ENCODE data around the gene CADPS2.

The CADPS2 gene

DNA sequence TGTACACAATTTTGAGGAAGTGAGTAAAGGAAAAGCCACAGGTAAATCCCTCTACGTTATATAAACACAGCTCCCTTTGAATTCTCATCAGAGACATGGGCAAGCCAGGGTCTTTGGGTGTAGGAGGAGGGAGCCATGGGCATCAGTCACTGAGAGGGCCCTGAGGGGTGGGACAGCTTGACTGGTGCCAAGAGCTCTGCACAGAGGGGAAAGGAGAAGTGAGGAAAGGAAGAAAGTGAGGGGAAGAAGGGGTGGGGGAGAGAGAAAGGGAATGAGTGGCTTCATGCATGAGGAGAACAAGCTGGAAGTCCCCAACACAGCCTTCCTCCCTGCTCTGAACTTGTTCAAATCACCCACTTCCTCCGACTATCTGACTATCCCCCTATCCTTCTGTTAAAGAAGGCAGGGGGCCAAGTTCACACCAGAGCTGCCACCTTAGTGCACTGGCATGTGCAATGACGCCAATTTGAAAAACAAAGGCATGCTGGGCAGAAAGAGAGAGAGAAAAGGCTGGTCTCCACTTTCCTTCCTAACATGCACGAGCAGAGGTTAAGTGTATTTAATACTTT lies 167.2 kb downstream of the CADPS2 start:
- no peak overlapping the region for H3K9ac ChIP-seq (ENCODE audit: low read depth, low read length, poor library complexity)
- H3K9me3 ChIP-seq (replicated peaks in 1 of 2; ENCODE audit: control insufficient read depth in 2 of 2, insufficient read depth in 1 of 2, low read depth in 1 of 2, low read length in 2 of 2): no peaks in the 10 kb centered on the region
- H2BK15ac ChIP-seq (ENCODE audit: low read length): no peak overlapping the region
- H3K4ac ChIP-seq (ENCODE audit: low read length): no peak overlapping the region
- no CpG with 5 or more reads among the region's 4 CpGs for WGBS, 2 donors (ENCODE audit: extremely low coverage in 2 of 2, insufficient read length in 2 of 2, insufficient replicate concordance in 1 of 2)
- no peaks in the 10 kb centered on the region for H3K27me3 ChIP-seq (ENCODE audit: control insufficient read depth in 3 of 3, insufficient read depth in 3 of 3, low read depth in 1 of 3, low read length in 3 of 3)
- no peak overlapping the region for H3K14ac ChIP-seq (ENCODE audit: low read length)
- H3K23ac ChIP-seq (ENCODE audit: low read depth, low read length, poor library complexity): no peak overlapping the region
- no peak for DNase-seq (ENCODE audit: low spot score)
- H2BK5ac ChIP-seq (ENCODE audit: low read length): no peak overlapping the region
- no peak overlapping the region for H3K27ac ChIP-seq (replicated peaks; ENCODE audit: low read length)
- H4K91ac ChIP-seq (ENCODE audit: low read depth, low read length, poor library complexity): no peak overlapping the region
- no peak overlapping the region for H2AFZ ChIP-seq (ENCODE audit: low read length)
- H3K36me3 ChIP-seq (replicated peaks in 1 of 2; ENCODE audit: control insufficient read depth in 2 of 2, insufficient read depth in 2 of 2, low read length in 2 of 2): no peaks in the 10 kb centered on the region
- H2BK120ac ChIP-seq (ENCODE audit: low read depth, low read length): no peak overlapping the region
- H2BK12ac ChIP-seq (ENCODE audit: low read length): no peak overlapping the region
- H3K18ac ChIP-seq (ENCODE audit: low read length): no peak overlapping the region
- H4K8ac ChIP-seq (ENCODE audit: low read depth, low read length): no peak overlapping the region
- peaks cover 0 to 3% of the 10 kb centered on the region in 2 donors for H3K4me1 ChIP-seq (ENCODE audit: control insufficient read depth in 2 of 2, insufficient read depth in 1 of 2, low read depth in 1 of 2, low read length in 2 of 2)
- H3K4me3 ChIP-seq (ENCODE audit: low read length in 2 of 2): no peak overlapping the region
- H3K4me2 ChIP-seq (ENCODE audit: insufficient read depth, low read length, poor library complexity, severe bottlenecking): no peak overlapping the region
- no peak overlapping the region for H2AK5ac ChIP-seq (ENCODE audit: low read depth, low read length)
- H3K79me1 ChIP-seq (ENCODE audit: low read depth, low read length): no peaks in the 10 kb centered on the region

DNA sequence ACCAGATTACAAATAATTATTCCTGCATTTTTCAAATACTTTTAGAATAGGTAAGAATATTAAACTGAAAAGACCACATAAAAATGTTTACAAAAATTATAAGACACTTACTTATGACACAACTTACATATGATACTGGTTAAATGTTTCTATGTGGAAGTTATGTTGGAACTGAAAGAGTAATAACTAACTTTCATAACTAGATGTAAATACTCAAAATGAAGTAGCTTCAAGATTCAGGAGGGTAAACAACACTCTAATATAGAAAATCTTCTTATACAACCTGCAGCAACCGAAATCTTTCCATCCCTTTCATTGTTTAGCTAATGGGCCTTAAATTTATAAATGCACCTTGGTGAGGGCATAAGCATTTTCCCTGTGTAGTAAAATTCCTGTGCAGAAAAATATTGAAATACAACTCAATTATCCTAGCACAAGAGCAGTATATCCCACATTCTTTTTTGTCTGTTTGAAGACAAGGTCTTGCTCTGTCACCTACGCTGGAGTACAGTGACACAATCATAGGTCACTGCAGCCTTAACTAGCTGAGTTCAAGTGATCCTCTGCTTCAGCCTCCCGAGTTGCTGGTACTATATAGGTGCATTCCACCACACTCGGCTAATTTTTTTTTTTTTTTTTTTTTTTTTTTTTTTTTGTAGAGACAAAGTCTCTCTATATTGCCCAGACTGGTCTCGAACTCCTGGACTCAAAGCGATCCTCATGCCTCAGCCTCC lies 168.7 kb downstream of the CADPS2 start:
- H2AFZ ChIP-seq (ENCODE audit: low read length): no peak overlapping the region
- WGBS, 2 donors (ENCODE audit: extremely low coverage in 2 of 2, insufficient read length in 2 of 2, insufficient replicate concordance in 1 of 2): no CpG with 5 or more reads among the region's 6 CpGs

DNA sequence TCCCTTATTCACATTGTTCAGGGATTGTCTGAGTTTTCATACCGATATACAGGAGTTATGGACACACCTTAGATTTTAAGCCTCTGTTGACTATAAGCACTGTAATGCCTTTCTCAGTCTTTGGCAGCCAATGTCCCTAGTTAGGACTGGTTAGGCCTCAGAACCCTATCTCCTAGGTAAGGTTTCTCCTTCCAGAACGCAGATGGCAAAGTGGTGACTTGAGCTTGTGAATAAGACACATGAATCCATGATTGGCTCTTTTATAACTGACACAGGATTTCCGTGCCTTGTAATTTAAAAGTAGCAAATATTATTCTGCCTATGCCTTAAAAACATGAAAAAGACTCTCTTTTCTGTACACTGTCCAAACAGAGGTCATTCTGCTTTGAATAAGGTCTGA lies 171.1 kb downstream of the CADPS2 start:
- no peak overlapping the region for H2BK15ac ChIP-seq (ENCODE audit: low read length)
- H2BK120ac ChIP-seq (ENCODE audit: low read depth, low read length): no peak overlapping the region
- H3K18ac ChIP-seq (ENCODE audit: low read length): no peak overlapping the region
- no peak overlapping the region for H3K9ac ChIP-seq (ENCODE audit: low read depth, low read length, poor library complexity)
- H3K4me3 ChIP-seq (ENCODE audit: low read length in 2 of 2): no peak overlapping the region
- no peak overlapping the region for H2BK5ac ChIP-seq (ENCODE audit: low read length)
- H2AK5ac ChIP-seq (ENCODE audit: low read depth, low read length): no peak overlapping the region
- no peak overlapping the region for H3K14ac ChIP-seq (ENCODE audit: low read length)
- H3K27me3 ChIP-seq (ENCODE audit: control insufficient read depth in 3 of 3, insufficient read depth in 3 of 3, low read depth in 1 of 3, low read length in 3 of 3): no peaks in the 10 kb centered on the region
- no peak overlapping the region for H3K4ac ChIP-seq (ENCODE audit: low read length)
- H3K23ac ChIP-seq (ENCODE audit: low read depth, low read length, poor library complexity): no peak overlapping the region
- no peak overlapping the region for H4K91ac ChIP-seq (ENCODE audit: low read depth, low read length, poor library complexity)
- H3K36me3 ChIP-seq (replicated peaks in 1 of 2; ENCODE audit: control insufficient read depth in 2 of 2, insufficient read depth in 2 of 2, low read length in 2 of 2): no peaks in the 10 kb centered on the region
- H3K27ac ChIP-seq (replicated peaks; ENCODE audit: low read length): no peak overlapping the region
- H2AFZ ChIP-seq (ENCODE audit: low read length): no peak overlapping the region
- H2BK12ac ChIP-seq (ENCODE audit: low read length): no peak overlapping the region
- no peaks in the 10 kb centered on the region for H3K79me1 ChIP-seq (ENCODE audit: low read depth, low read length)
- no peaks in the 10 kb centered on the region for H3K9me3 ChIP-seq (replicated peaks in 1 of 2; ENCODE audit: control insufficient read depth in 2 of 2, insufficient read depth in 1 of 2, low read depth in 1 of 2, low read length in 2 of 2)
- no peak overlapping the region for H4K8ac ChIP-seq (ENCODE audit: low read depth, low read length)
- H3K4me1 ChIP-seq (ENCODE audit: control insufficient read depth in 2 of 2, insufficient read depth in 1 of 2, low read depth in 1 of 2, low read length in 2 of 2): peaks cover 0 to 3% of the 10 kb centered on the region in 2 donors
- no peak overlapping the region for H3K4me2 ChIP-seq (ENCODE audit: insufficient read depth, low read length, poor library complexity, severe bottlenecking)
- no peak for DNase-seq (ENCODE audit: low spot score)
- no CpG with 5 or more reads among the region's 3 CpGs for WGBS, 2 donors (ENCODE audit: extremely low coverage in 2 of 2, insufficient read length in 2 of 2, insufficient replicate concordance in 1 of 2)

More for the DNA sequence above, 168.7 kb downstream of the CADPS2 start:
- Histone ChIP-seq H2AK5ac (ENCODE audit: low read depth, low read length) (no peak overlapping the region), H3K79me1 (ENCODE audit: low read depth, low read length) (no peaks in the 10 kb centered on the region), H2BK15ac (ENCODE audit: low read length) (no peak overlapping the region), H4K8ac (ENCODE audit: low read depth, low read length) (no peak overlapping the region), H3K9me3 (replicated peaks in 1 of 2; ENCODE audit: control insufficient read depth in 2 of 2, insufficient read depth in 1 of 2, low read depth in 1 of 2, low read length in 2 of 2) (no peaks in the 10 kb centered on the region), H3K4me3 (ENCODE audit: low read length in 2 of 2) (no peak overlapping the region), H4K91ac (ENCODE audit: low read depth, low read length, poor library complexity) (no peak overlapping the region), H3K4ac (ENCODE audit: low read length) (no peak overlapping the region), H3K36me3 (replicated peaks in 1 of 2; ENCODE audit: control insufficient read depth in 2 of 2, insufficient read depth in 2 of 2, low read length in 2 of 2) (no peaks in the 10 kb centered on the region), H3K4me2 (ENCODE audit: insufficient read depth, low read length, poor library complexity, severe bottlenecking) (no peak overlapping the region), H3K27ac (replicated peaks; ENCODE audit: low read length) (no peak overlapping the region), H3K18ac (ENCODE audit: low read length) (no peak overlapping the region), H3K23ac (ENCODE audit: low read depth, low read length, poor library complexity) (no peak overlapping the region), H3K27me3 (ENCODE audit: control insufficient read depth in 3 of 3, insufficient read depth in 3 of 3, low read depth in 1 of 3, low read length in 3 of 3) (no peaks in the 10 kb centered on the region), H2BK5ac (ENCODE audit: low read length) (no peak overlapping the region), H2BK120ac (ENCODE audit: low read depth, low read length) (no peak overlapping the region), H2BK12ac (ENCODE audit: low read length) (no peak overlapping the region), H3K9ac (ENCODE audit: low read depth, low read length, poor library complexity) (no peak overlapping the region), H3K14ac (ENCODE audit: low read length) (no peak overlapping the region), H3K4me1 (ENCODE audit: control insufficient read depth in 2 of 2, insufficient read depth in 1 of 2, low read depth in 1 of 2, low read length in 2 of 2) (peaks cover 0 to 3% of the 10 kb centered on the region in 2 donors)
- no peak for DNase-seq (ENCODE audit: low spot score)

DNA sequence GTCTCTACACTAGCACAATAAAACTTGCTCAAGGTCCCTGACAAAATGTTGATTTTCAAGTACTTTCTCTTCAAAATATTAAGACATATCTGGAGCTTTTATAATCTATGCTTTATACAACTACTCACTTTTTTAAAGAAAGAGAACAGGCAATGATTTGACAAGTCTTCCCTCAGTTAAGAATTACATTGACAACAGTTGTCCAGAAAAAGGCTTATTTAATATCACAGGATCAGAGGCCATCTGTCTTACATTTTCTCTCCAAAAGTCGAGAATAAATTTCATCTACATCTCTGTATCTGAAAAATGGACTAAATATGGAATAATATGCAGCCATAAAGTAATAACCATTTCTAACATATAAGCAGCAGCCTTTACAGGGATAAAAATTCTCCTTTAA lies 175.3 kb downstream of the CADPS2 start:
- Histone ChIP-seq H2BK15ac (ENCODE audit: low read length) (no peak overlapping the region), H2BK120ac (ENCODE audit: low read depth, low read length) (no peak overlapping the region), H3K79me1 (ENCODE audit: low read depth, low read length) (no peaks in the 10 kb centered on the region), H4K91ac (ENCODE audit: low read depth, low read length, poor library complexity) (no peak overlapping the region), H2AK5ac (ENCODE audit: low read depth, low read length) (no peak overlapping the region), H3K4me2 (ENCODE audit: insufficient read depth, low read length, poor library complexity, severe bottlenecking) (no peak overlapping the region), H3K18ac (ENCODE audit: low read length) (no peak overlapping the region), H3K9ac (ENCODE audit: low read depth, low read length, poor library complexity) (no peak overlapping the region), H3K23ac (ENCODE audit: low read depth, low read length, poor library complexity) (no peak overlapping the region), H3K14ac (ENCODE audit: low read length) (no peak overlapping the region), H3K4me3 (ENCODE audit: low read length in 2 of 2) (no peak overlapping the region), H3K36me3 (replicated peaks in 1 of 2; ENCODE audit: control insufficient read depth in 2 of 2, insufficient read depth in 2 of 2, low read length in 2 of 2) (no peaks in the 10 kb centered on the region), H2BK12ac (ENCODE audit: low read length) (no peak overlapping the region), H3K27me3 (ENCODE audit: control insufficient read depth in 3 of 3, insufficient read depth in 3 of 3, low read depth in 1 of 3, low read length in 3 of 3) (no peaks in the 10 kb centered on the region), H2BK5ac (ENCODE audit: low read length) (no peak overlapping the region), H4K8ac (ENCODE audit: low read depth, low read length) (no peak overlapping the region), H2AFZ (ENCODE audit: low read length) (no peak overlapping the region), H3K4ac (ENCODE audit: low read length) (no peak overlapping the region), H3K9me3 (replicated peaks in 1 of 2; ENCODE audit: control insufficient read depth in 2 of 2, insufficient read depth in 1 of 2, low read depth in 1 of 2, low read length in 2 of 2) (no peaks in the 10 kb centered on the region), H3K4me1 (ENCODE audit: control insufficient read depth in 2 of 2, insufficient read depth in 1 of 2, low read depth in 1 of 2, low read length in 2 of 2) (peaks cover 0 to 3% of the 10 kb centered on the region in 2 donors), H3K27ac (replicated peaks; ENCODE audit: low read length) (no peak overlapping the region)
- WGBS, 2 donors (ENCODE audit: extremely low coverage in 2 of 2, insufficient read length in 2 of 2, insufficient replicate concordance in 1 of 2): no CpG with 5 or more reads among the region's 1 CpG
- DNase-seq (ENCODE audit: low spot score): no peak
